ENCODE results near the gene RASGEF1C. TPM values are rescaled to one million over a fixed set of nuclear protein-coding genes. Genes with fewer than 3 reads are reported as not detected.

RASGEF1C gene
- total RNA-seq, 1 experiment from 2014 or later, result 0.40 TPM

DNA sequence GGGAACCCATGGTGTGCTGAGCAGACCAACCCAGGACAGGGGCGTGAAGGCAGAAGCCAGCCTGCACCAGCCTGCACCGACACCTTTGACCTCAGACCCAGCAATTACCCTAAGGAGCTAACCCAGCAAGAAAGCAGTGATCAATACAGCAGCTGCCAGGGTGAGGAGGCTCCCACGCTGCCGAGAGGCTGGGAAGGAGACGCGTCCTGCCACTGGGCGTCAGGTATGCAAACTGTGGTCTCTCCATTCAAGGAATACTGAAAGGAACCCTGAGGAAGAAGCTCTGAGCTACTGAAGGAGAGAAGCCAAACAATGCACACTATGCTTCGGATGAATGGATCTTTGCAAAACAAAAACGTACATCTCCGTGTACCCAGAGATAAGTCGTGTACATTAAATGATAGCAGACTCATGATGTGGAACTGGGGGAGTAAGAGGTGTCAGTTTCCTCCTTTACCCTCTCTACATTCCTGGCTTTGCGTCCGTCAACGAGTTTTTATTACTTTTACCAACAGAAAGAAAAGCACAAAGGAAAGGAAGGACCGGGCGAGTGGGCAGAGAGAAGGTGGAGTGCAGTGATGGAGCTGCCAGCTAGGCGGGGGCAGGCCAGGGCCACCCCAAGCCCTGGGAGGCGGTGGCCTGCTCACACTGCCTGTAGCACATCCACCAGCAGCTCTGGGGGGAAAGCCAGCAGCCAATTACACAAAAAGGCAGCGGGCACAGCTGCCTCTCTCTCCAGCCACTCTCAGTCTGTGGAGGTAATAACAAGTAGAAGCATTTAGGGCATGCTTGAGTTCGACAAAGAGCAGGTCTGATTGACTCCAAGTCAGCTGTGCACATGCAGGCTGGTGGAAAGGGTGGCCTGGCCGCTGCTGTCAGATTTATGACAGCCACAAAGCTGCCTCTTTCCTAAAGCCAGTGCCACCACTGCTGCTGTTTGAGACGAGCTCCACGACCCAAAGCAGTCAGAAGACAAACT, 29.3 kb downstream of the RASGEF1C start:
- no peak for DNase-seq (ENCODE audit: low read depth)

DNA sequence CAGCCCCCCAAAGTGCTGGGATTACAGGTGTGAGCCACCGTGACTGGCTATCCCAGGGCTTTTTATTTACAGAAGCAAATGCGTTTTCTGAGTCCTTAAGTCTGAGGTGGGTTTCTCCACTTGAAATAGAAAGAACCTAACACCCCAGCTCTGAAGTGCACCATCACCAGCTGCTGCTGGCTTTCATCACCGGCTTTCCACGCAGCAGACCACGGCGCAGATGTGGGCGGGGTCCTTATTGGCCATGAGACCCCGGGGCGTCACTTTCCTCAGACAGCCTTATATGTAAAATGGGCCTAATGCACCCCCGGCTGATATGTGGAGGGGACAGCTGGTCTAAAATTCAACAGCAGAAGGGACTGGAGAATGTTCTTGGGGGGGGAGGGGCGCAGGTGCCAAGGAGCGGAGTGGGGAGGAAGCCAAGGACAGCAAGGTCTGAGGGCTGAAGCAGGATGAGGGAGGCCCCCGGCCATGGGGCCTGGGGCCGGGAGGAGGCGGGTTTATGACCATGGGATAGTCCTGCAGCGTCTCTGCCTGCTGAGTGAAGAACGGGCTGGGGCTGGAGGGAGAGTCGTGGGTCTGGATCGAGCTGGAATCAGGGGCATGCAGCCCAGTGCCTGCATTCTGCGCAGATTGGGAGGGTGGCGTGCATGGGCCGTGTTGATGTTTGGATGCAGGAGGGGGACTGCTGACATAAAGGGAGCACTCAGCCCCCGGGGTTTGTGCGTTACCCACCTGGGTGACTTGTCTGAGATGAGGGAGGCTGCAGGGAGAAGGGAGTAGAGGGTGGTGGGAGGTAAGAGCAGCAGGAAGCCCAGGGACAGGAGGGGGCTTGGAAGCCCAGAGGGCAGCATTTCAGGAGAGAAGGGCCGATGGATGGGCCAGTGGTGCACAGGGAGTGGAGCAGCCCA, 30.2 kb downstream of the RASGEF1C start:
- DNase-seq (ENCODE audit: low read depth), result no peak

DNA sequence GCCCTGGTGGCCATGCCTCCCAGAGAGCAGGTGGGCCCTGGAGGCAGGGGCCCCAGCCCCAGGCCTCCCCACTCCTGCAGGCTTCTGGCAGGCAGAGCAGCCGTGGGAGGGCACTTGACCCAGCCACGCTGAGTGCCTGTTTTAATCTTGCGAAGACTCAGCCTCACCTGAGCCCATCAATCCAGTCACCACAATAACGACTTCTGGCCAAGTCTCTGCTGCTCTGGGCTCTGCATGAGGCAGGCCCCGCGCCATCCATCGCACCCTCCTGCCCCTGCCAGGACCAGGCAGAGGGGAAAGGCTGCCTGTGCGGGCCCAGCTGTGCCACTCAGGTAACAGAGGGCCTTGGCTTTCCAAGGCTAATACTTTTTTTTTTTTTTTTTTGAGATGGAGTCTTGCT, 32.8 kb downstream of the RASGEF1C start:
- no peak for DNase-seq (ENCODE audit: low read depth)

DNA sequence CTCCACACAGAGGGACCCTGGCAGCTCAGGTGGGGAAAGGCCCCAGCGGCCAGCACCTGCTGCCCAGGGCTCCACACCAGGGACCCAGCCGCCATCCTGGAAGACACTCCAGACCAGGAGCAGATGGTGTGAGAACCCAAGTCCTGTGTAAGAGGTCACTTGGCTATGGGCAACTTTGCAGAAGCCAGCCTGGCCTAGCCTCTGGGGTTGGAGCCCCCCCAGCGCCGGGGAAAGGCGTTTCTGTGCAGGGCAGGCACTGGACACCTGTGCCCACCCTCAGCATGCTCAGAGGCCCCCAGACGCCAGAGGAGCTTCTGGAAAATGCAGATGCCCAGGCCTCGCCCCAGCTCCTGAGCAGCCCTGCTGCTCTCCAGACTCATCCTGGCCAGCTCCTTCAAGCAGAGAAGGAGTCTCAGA, 34.0 kb downstream of the RASGEF1C start:
- no peak for DNase-seq (ENCODE audit: low read depth)

DNA sequence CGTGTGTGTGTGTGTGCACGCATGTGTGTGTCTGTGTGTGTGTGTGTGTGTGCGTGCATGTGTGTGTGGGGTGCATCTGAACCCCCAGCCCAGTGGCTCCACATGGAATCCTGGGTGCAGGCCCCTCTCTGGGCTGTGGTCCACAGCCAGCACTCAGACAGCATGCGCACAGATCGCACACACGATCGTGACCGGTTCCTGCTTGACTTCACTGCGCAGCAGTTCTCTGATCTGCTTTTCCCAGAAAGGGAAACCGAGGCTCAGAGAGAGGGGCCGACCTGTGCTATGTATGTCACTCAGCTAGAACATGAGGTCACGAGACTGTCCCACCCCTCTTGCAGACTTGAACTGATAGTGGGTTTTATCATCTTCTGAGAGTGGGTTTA, 34.4 kb downstream of the RASGEF1C start:
- DNase-seq (ENCODE audit: low read depth), result no peak

DNA sequence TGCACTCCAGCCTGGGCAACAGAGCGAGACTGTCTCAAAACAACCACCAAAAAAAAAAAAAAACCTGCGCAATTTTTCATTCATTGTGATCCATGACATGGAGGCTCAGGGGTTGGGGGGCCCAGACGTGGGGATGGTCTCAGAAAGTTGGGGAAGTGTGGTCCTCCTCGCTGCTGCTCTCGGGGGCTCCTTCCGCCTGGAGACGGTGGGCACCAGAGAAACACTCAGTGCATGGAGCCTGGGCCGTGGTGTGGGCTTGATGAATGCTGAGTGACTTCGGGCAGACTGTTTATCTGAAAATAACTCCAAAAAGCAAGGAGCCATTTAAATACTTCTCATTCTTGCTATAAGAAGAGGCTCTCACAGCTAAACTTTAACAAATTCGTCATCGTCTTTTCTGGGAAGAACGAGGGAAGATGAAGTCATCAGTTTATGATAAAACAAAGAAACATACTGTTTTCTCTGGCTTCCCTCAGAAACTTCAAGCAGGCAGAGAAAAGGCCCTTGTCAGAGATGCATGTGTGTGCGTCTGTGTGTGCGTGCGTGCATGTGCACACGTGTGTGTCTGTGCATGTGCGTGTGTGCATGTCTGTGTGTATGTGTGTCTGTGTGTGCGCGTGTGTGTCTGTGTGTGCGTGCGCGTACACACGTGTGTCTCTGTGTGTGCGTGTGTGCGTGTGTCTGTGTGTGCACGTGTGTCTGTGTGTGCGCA, 35.0 kb downstream of the RASGEF1C start:
- no peak for DNase-seq (ENCODE audit: low read depth)

DNA sequence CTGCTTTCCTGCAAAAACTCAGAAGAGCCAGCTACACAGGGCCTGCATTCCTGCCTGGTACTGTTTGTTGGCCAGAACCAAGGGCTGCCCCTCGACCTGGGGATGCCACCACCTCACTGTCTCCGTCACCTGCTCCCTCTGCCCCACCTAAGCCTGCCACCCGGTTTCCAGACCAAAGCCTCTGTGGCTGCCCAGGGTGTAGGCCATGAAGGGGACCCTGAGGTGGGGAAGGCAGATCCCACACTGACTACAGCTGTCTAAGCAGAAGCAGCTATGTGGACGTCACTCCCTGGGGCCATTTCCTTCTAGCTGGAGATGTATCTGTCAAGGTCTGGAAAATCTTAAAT, 35.8 kb downstream of the RASGEF1C start:
- no peak for DNase-seq (ENCODE audit: low read depth)

DNA sequence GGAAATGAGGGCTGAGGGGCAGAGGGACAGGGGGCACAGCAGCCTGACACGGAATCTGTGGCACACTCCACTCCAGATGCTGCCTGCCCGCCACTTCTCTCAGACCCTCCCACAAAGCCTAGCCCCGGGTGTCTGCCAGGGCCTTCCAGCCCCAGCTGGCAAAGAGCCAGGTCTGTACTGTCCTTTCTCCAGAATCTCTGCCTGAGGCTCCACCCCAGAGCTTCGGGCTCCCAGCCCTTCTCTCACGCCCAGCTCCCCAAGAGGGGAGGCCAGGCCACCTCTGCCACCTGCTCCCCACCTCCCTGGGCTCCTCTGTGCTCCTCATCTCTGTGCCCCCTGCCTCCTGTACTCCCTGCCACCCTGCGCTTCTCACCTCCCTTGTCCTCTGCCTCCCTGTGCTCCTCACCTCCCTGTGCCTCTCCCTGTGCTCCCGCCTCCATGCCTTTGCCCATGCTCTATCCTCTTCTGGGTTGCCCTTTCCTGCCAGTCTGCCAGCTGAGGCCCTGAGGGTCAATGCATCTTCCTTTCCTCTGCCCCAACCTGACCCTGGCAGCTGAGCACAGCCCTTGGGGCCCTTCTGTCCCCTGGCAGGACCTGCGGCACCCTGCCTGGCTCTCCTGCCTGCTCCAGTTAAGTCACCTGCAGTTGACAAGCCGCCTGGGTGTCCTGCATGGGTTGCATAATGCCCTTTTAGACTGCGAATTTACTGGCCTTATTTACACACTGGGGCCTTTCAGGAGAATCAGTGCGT, 36.4 kb downstream of the RASGEF1C start:
- no peak for DNase-seq (ENCODE audit: low read depth)

DNA sequence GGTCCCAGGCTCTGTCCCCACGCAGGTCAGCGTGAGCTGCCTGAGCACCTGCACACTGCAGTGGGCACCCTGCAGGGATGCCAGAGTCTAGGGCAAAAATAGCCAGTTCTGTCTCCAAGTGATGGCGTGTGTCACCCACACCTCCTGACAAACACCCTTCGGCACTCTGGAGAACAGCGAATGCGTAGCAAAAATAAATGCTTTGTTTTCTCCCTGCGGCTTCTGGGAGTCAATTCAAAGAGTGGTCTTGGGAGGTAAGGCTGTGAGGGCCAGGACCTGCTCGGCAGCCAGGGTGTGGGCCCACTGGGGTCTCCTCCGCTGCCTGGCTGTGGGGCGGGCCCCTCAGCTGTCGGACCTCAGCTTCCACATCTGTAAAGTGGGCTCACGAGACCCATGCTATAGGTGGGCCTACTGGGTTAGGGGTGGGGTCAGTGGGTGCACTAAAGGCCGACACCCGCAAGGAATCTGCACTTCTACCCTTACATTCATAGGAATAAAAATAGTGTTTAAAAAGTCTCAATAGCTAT, 37.4 kb downstream of the RASGEF1C start:
- DNase-seq (ENCODE audit: low read depth), result no peak

DNA sequence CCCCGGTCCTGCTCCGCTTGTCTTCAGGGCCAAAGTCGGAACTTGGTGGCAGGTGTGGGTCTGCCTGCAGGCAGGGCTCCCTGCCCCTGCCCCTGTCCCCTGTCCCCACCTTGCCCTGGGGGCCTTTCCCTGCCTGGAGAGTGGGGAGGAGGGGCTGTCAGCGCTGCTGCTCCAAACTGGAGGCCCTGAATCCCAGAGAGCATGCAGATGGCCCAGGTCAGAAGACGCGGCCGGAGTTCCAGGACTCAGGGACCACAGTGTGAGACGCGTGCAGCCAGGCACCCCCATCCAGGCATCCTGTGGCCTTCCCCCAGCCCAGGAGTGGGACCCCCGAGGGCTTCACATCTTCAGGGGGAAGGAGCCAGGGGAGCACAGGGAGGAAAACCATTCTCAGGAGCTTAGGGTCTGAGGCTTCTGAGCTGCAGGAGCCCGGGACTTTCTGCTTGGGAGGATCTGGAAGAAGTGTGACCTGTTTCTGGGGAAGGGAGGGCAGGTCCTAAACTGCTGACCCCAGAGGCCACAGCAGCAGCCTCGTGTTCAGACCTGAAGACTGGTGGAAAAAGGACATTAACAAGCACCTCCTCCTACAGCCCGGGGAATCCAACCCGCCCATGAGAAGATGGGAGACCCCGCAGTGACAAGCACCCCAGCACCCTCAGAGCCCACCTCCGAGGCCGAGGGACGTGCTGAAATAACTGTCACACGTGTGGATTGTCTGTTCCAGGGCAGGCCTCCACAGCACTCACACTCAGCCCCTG, 38.0 kb downstream of the RASGEF1C start:
- DNase-seq (ENCODE audit: low read depth), result no peak

DNA sequence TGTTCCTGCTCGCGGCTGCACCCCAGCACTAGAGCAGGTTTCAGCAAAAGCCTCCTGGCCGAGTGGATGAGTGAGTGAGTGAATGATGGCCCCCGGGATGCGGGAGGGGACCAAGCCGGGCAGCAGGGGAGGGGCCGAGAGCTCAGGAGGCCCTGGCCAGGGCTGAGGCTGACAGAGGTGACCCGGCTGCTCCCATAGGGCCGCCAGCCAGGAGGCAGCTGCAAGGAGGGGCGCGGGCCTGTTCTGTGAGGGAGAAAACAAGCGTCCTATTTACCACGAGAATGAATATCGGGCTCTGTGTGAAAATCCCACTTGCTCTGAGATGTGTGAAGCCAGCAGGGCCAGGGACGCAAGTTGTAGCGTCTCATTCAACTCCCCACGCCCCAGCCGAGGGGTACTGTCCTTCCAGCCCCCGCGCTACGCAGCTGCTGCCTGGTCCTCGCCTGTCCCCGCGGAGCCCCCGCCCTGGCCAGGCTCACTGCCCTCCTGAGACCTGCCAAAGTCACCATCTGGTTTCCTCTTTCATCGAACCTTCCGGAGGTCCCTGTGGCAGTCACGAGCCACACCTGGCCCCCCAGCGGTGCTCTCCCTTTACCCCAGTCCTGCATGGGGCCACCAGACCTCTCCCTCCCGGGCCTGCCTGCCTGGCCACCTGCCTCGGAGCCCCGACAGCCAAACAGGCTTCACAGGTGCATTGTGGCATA, 38.8 kb downstream of the RASGEF1C start:
- DNase-seq (ENCODE audit: low read depth), result no peak

DNA sequence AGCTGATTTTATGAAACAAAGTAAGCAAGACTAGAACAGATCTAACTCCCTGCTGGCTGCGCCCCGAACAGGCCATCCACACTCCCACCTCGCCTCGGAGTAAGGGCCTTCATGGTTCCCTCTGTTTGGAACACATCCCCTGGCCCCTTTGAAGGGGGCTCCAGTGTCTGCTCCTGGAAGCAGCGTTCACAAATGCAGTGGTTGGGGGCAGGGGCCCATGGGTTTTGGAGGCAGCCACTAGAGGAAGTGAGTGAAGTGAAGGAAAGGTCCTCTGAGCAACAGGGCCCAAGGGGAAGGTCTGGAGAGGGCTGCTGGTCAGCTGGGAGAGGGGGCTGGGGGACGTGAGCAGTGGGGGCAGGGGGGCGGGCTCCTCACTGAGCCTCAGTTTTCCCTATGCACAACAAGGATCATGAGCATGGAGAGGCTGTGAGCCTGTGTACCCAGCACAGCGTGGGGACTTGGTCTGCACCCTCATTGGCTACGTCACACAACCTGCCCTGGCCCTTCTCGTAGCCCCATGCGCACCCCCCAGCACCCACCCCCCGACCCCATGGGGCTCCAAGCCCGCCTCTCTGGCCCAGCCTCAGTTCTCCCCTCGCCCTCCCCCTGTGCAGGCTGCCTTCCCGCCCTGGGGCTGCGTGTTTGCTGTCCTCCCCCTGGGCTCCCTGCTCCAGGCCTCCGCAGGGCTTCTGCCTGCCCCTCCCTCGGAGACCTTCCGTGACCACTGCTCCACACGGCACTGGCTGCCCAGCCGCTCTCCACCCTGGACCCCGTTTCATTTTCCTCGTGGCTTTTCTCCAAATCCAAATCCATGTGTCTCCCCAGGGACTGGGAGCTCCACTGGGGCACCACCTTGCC, 39.5 kb downstream of the RASGEF1C start:
- no peak for DNase-seq (ENCODE audit: low read depth)

DNA sequence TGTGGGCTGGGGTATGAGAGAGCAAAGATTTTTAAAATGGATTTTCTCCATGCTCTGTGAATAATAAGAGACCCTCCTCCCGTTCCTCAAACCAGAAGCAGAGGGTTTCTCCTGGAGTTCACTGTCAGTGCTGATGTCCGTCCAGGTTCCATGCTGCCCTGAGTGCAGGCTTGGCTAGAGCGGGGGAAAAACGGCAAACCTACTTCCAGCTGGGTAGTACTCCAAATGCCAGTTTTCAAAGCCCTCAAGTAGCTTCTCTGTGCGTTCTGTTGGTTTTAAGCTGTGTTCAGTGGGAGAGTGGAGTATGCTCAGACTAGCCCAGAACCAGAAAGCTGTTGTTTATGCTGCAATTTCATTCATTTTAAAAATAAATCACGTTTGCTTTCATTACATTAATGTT, 40.3 kb downstream of the RASGEF1C start:
- DNase-seq (ENCODE audit: low read depth), result no peak

DNA sequence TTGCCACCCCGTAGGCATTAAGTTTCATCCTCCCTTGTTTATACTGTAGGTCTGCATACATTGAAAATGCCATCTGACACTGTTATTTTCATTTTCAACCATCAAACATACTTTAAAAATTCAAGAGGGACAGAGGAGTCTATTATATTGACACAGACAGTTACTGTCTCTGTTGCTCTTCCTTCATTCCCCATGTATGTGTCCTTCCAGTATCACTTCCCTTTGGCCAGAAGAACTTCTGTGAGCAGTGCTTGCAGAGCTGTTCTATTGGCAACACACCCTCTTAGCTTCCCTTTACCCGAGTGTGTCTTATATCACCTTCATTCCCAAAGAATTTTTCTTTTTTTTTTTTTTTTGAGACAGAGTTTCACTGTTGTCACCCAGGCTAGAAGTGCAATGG, 42.8 kb downstream of the RASGEF1C start:
- no peak for DNase-seq (ENCODE audit: low read depth)

DNA sequence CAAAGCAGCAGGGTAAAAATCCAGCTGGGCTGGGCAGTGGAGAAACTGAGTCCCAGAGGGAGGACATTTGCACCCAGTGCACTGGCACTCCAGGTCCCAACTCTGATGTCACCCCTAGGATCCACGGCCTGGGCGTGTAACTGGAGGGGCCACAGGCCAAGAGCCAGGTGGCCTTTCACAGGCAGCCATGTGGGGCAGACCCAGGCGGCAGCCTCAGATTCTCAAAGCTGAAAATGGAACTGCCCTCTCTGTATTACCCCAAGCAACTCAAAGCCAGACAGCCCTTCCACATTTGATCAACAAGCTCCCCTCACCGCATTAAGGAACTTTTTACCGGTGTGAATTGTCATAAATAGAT, 46.7 kb downstream of the RASGEF1C start:
- DNase-seq (ENCODE audit: low read depth), result no peak

DNA sequence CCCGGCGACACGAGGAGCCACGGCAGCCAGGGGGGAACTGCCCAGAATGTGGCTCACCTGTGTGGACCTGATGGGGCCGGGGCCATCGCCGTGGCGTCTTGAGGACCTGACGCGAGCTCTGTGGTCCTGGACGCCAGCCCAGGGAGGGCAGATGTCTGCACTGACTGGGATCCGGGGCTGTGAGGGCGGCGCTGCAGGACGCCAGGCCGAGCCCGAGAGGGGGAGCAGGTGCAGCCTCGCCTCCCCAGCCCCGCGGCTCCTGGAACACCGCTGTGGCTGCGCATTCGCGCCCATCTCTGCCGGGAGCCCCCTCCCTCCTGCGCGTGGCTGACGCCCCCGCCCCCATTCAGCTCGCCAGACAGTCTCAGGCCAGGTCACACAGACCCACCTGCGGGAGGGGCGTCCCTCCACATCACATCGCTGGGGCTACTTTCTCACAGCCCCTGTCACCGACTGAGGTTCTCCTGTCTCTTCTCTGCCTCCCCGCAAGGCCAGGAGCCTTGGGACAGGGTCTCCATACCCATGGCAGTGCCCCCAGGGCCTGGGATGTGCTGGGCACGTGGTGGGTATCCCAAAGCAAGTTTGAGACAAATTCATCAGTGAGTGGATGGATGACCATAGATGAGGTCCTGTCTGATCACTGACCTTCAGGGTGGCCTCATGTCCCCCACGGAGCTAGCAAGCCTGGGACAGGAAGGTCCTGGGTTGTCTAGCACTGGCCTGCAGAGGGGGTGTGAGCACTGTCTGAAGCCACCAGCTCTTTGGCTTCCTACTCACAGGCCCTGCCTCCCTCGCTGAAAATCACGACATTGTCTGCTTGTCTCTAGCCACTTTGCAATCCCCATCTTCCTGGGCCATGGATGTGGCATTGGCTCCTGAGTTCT, 47.3 kb downstream of the RASGEF1C start:
- peak; percentile 6 for DNase-seq (ENCODE audit: low read depth)

DNA sequence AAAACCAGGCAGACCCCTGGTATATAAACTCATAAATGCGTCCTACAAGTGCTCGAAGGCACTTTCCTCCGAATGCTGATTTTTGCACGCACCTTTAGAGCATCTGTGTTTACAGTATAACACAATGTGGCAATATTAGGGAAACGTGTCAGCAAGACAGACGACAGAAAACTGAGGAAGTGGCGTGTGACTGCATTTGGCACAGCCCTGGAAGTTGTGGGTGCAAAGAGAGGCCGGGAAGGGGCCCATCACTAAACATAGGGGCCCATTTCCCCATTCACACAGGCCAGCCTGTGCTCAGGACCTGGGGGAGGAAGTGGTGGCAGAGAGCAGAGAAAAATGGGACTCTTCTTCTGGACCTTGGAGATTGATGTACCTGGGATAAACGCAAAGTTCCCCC, 48.2 kb downstream of the RASGEF1C start:
- no peak for DNase-seq (ENCODE audit: low read depth)

DNA sequence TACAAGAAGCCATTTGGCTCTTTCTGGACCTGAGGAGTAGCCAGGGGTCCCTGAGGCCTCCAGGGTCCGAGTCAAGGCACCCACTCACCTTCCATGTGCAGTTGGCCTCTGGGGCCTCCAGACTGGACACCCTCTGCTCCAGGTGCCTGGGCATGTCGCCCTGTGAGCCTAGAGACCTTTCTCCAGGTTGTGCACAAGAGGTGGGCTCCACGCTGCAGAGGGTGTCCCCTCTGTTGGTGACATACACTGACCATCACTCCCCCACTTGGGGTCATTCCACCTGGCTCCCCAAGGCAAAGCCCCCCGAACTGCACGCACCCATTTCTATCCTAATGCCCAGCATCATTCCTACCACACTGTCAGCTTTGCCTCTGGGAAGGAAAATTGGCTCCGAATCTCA, 48.8 kb downstream of the RASGEF1C start:
- peak; percentile 2 for DNase-seq (ENCODE audit: low read depth)

Measured in Daoy (cell line).